Activated B cell treated with CpG ODN at 0.5 μM for 24 hours (primary cell): ENCODE data around the gene EPB41L3. TPM values are rescaled to one million over a fixed set of nuclear protein-coding genes. Genes with fewer than 3 reads are reported as not detected.

Experiments used
- ATAC-seq: fragments of 200-7000 bp; cut with Tn5 transposase; one replicate; pipeline ENCODE4 v1.10.0; 2021; ENCODE audit warnings: low read depth, mild to moderate bottlenecking, moderate library complexity
- CTCF ChIA-PET: fragments of 350-600 bp; sonication (Branson Sonifier 250); formaldehyde crosslinking; loops from one replicate; lab custom pipeline; 2021; ENCODE audit warnings: antibody characterized with exemption; lab: Charles Lee
- POLR2A ChIA-PET: fragments of 350-600 bp; sonication (Branson Sonifier 250); formaldehyde crosslinking; loops from one replicate; lab custom pipeline; 2021; ENCODE audit warnings: antibody characterized with exemption; lab: Charles Lee
- DNase-seq: peaks from one replicate; pipeline ENCODE4 v3.0.0; 2022
- H3K27ac Mint-ChIP-seq: one replicate; pipeline ENCODE4 v1.8.0; 2020; ENCODE audit warnings: mixed read lengths
- H3K27me3 Mint-ChIP-seq: one replicate; pipeline ENCODE4 v1.8.0; 2021; ENCODE audit warnings: mixed read lengths
- H3K36me3 Mint-ChIP-seq: one replicate; pipeline ENCODE4 v1.8.0; 2021; ENCODE audit warnings: low read depth, mixed read lengths
- H3K4me1 Mint-ChIP-seq: one replicate; pipeline ENCODE4 v1.8.0; 2021; ENCODE audit warnings: mixed read lengths
- H3K4me3 Mint-ChIP-seq: one replicate; pipeline ENCODE4 v1.8.0; 2020; ENCODE audit warnings: mild to moderate bottlenecking, mixed read lengths
- H3K9me3 Mint-ChIP-seq: one replicate; pipeline ENCODE4 v1.8.0; 2020; ENCODE audit warnings: mixed read lengths
- intact Hi-C: fragments of 100-400 bp; cut with micrococcal nuclease; formaldehyde crosslinking; loops from one replicate; pipeline ENCODE4 v1.15.1; 2024
- total RNA-seq: library from RNA; stranded (reverse); gene quantifications from 2 replicates; pipeline ENCODE4 v1.2.3, GENCODE V29; 2022
- TF ChIP-seq, protein P1 (sequence below): fragments of 200-600 bp; IDR thresholded peaks from one replicate; pipeline ENCODE4 v1.8.0; 2022; ENCODE audit warnings: antibody characterized with exemption, mild to moderate bottlenecking

EPB41L3 gene
- total RNA-seq, 1 donor from 2014 or later = 0.73 TPM

DNA sequence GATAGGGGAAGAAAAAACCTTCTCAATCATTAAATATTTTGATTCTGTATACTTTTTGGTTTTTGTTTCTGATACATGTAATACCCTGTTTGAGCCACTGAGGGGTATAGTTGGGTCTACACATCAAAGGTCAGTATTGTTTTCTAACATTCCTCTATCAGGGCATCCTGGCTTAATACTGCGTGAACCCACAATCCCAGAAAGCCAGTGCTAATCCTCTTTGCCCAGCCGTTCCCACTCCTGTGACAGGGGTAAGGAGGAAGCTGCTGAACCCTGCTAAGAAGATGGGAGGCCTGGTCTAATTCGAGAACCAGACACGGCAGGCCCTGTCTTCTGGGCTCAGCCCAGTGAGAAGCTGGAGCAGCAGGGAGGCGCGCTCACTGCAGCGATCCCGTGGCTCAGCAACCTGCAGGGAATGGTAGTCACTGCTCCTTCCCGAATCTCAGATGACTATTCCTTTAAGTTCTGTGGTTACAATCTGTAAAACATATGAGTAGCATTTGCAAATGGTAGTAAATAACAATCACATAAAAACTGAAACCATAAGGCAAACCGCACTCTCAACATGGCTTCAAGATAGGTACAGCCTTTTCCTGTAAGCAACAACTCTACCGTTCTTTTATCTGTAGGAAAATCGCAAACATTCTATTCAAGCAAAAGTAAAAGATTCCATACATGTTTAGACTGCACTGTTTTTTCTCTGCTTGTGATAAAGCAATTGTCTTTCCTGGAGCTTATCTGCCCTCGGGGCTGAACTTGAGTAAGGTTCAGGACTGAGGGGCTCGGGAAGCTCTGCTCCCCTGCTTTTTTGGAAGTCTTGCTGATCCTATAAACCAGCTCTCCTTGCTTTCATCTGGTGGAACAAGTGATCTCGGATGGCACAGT, 87.0 kb downstream of the EPB41L3 start:
- CTCF ChIA-PET = no interaction called here
- Mint-ChIP-seq H3K27me3 (peaks cover 6% of the 10 kb centered on the region), H3K27ac (no peak overlapping the region), H3K36me3 (no peaks in the 10 kb centered on the region), H3K9me3 (no peaks in the 10 kb centered on the region), H3K4me3 (no peak overlapping the region), H3K4me1 (no peaks in the 10 kb centered on the region)
- POLR2A ChIA-PET = no interaction called here
- ATAC-seq = no peak
- intact Hi-C loops = no loop called here
- TF ChIP-seq, protein P1, sequence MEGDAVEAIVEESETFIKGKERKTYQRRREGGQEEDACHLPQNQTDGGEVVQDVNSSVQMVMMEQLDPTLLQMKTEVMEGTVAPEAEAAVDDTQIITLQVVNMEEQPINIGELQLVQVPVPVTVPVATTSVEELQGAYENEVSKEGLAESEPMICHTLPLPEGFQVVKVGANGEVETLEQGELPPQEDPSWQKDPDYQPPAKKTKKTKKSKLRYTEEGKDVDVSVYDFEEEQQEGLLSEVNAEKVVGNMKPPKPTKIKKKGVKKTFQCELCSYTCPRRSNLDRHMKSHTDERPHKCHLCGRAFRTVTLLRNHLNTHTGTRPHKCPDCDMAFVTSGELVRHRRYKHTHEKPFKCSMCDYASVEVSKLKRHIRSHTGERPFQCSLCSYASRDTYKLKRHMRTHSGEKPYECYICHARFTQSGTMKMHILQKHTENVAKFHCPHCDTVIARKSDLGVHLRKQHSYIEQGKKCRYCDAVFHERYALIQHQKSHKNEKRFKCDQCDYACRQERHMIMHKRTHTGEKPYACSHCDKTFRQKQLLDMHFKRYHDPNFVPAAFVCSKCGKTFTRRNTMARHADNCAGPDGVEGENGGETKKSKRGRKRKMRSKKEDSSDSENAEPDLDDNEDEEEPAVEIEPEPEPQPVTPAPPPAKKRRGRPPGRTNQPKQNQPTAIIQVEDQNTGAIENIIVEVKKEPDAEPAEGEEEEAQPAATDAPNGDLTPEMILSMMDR = no peak
- no peak for DNase-seq

DNA sequence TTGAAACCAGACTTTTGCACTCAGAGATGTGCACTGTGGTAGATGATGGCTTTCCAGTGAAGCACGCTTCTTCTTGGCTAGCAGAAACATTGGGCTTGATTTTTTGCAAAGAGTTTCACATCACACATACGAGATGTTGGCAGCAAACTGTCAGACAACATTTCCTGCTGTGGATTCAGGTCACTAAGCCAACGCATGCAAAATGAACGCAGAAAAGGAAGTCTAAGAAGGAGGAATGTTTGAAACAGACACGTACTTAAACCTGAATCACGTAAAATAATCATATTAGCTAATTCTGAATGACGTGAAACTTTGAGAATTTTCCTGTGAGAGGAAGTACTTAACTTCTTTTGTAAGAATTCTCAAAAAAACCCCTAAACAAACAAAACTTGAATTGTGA, 88.1 kb downstream of the EPB41L3 start:
- DNase-seq (no peak), ATAC-seq (no peak)
- no peaks in the 10 kb centered on the region for H3K9me3 Mint-ChIP-seq
- TF ChIP-seq, protein P1 = no peak
- CTCF ChIA-PET = interaction anchor here (0.7 kb wide), 1 partner anchor 89 kb away, joined by 4 read pairs; no protein-coding TSS in a partner anchor
- intact Hi-C loops = no loop called here
- H3K4me3 Mint-ChIP-seq = no peak overlapping the region
- H3K27me3 Mint-ChIP-seq = peaks cover 6% of the 10 kb centered on the region
- H3K27ac Mint-ChIP-seq = no peak overlapping the region
- no peaks in the 10 kb centered on the region for H3K36me3 Mint-ChIP-seq
- POLR2A ChIA-PET = no interaction called here
- H3K4me1 Mint-ChIP-seq = no peaks in the 10 kb centered on the region

DNA sequence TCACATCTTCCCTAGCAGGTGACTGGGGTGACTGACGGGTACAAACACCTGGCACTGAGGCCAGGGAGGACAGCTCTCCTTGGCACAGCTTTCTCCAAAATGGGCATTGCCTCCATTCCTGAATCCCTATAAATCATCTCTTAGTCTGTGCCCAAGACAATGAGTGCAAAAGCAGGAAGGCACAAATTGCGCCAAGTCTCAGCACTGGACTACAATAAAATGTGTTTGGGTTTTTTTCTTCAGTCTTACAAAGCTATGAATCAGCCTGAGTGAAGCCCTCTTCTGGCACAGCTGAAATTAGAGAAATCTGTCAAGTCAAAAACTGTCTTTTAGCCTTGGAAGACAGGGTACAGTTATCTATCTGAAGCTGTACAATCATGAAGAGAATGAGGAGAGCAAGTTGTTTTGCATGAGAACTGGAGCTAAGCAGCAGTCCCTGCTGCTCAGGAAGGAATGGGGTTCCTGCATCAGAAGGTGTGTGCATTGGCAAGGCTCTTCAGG, 90.8 kb downstream of the EPB41L3 start:
- H3K4me1 Mint-ChIP-seq = no peaks in the 10 kb centered on the region
- ChIA-PET POLR2A (no interaction called here), CTCF (no interaction called here)
- intact Hi-C loops = no loop called here
- H3K27me3 Mint-ChIP-seq = no peaks in the 10 kb centered on the region
- ATAC-seq = no peak
- TF ChIP-seq, protein P1 = no peak
- no peak overlapping the region for H3K27ac Mint-ChIP-seq
- H3K4me3 Mint-ChIP-seq = no peak overlapping the region
- no peaks in the 10 kb centered on the region for H3K36me3 Mint-ChIP-seq
- DNase-seq = no peak
- no peaks in the 10 kb centered on the region for H3K9me3 Mint-ChIP-seq

DNA sequence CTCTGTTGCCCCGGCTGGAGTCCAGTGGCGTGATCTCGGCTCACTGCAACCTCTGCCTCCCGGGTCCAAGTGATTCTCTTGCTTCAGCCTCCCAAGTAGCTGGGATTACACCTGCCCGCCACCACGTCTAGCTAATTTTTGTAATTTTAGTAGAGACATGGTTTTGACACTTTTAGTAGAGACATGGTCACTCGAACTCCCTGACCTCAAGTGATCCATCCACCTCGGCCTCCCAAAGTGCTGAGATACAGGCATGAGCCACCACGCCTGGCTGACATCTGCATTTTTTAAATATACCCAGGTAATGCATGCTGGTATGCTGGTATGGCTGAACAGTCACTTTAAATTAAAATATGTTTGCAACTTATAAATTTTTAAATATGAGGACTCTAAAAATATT, 91.9 kb downstream of the EPB41L3 start:
- no peaks in the 10 kb centered on the region for H3K4me1 Mint-ChIP-seq
- H3K36me3 Mint-ChIP-seq = no peaks in the 10 kb centered on the region
- TF ChIP-seq, protein P1 = no peak
- peaks cover 2% of the 10 kb centered on the region for H3K27me3 Mint-ChIP-seq
- no peak overlapping the region for H3K4me3 Mint-ChIP-seq
- ChIA-PET POLR2A (no interaction called here), CTCF (no interaction called here)
- H3K9me3 Mint-ChIP-seq = no peaks in the 10 kb centered on the region
- ATAC-seq = no peak
- no peak overlapping the region for H3K27ac Mint-ChIP-seq
- intact Hi-C loops = no loop called here
- DNase-seq = no peak

DNA sequence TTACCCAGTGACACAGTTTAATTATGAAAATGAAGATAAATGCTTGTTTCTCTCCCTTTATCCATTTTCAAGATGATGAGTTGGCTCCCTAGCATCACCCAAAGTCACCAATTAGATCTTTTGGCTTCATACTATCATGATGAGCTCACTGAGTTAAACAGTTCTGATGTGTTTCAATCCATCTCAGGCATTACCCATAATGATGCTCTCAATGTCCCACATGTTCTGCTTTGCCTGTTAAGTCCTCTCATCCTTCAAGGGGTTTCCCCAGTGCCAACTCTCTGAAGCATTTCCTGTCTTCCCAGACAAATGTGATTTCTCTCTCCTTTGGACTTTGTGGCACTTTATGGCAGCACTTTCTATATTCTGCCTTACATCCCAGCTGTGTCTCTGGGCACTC, 92.6 kb downstream of the EPB41L3 start:
- no peak overlapping the region for H3K4me3 Mint-ChIP-seq
- intact Hi-C loops = no loop called here
- POLR2A ChIA-PET = no interaction called here
- peaks cover 2% of the 10 kb centered on the region for H3K27me3 Mint-ChIP-seq
- H3K4me1 Mint-ChIP-seq = no peaks in the 10 kb centered on the region
- no peak overlapping the region for H3K27ac Mint-ChIP-seq
- H3K36me3 Mint-ChIP-seq = no peaks in the 10 kb centered on the region
- no peaks in the 10 kb centered on the region for H3K9me3 Mint-ChIP-seq
- DNase-seq (no peak), ATAC-seq (no peak)
- TF ChIP-seq, protein P1 = no peak
- CTCF ChIA-PET = no interaction called here
